DND-41 (cell line): ENCODE measurements around the gene PSRC1.

ENCODE experiments used
- ATAC-seq: fragments of 200-7000 bp; cut with Tn5 transposase; 3 replicates; pipeline ENCODE4 v1.9.1; 2021; ENCODE audit warnings: low read depth; ENCODE audit not compliant: insufficient read depth
- DNase-seq: peaks from one replicate; pipeline ENCODE4 v3.0.0-alpha.2; 2020
- H2AFZ ChIP-seq: 2 replicates; pipeline ENCODE4 v1.6.0; 2012; ENCODE audit warnings: low read depth, low read length
- H3K27ac ChIP-seq: 2 replicates; pipeline ENCODE4 v1.5.1; 2012; ENCODE audit warnings: low read length, inconsistent platforms
- H3K27me3 ChIP-seq: fragments of 200-600 bp; sonication (generic); 2 replicates; pipeline ENCODE4 v1.6.0; 2012; ENCODE audit warnings: low read length, mild to moderate bottlenecking, inconsistent platforms; ENCODE audit not compliant: insufficient read depth, poor library complexity
- H3K36me3 ChIP-seq: 2 replicates; pipeline ENCODE4 v1.5.1; 2012; ENCODE audit warnings: low read length, inconsistent platforms; ENCODE audit not compliant: insufficient read depth
- H3K4me1 ChIP-seq: 2 replicates; pipeline ENCODE4 v1.5.1; 2012; ENCODE audit warnings: mild to moderate bottlenecking, low read length; ENCODE audit not compliant: insufficient read depth
- H3K4me2 ChIP-seq: 2 replicates; pipeline ENCODE4 v1.6.0; 2012; ENCODE audit warnings: mild to moderate bottlenecking, moderate library complexity, low read length, inconsistent platforms; ENCODE audit not compliant: insufficient read depth
- H3K4me3 ChIP-seq, 2 experiments: fragments of 200-600 bp in 1 of 2; shearing (Covaris generic) in 1 of 2; 2 replicates each; pipeline ENCODE4 v1.5.1; 2012 to 2016; ENCODE audit warnings: inconsistent platforms in 2 of 2, low read length in 2 of 2, mild to moderate bottlenecking in 2 of 2, low read depth in 1 of 2, moderate library complexity in 1 of 2
- H3K79me2 ChIP-seq: 2 replicates; pipeline ENCODE4 v1.6.0; 2012; ENCODE audit warnings: low read length, inconsistent platforms; ENCODE audit not compliant: insufficient read depth
- H3K9ac ChIP-seq: 2 replicates; pipeline ENCODE4 v1.6.0; 2012; ENCODE audit warnings: low read depth, mild to moderate bottlenecking, inconsistent platforms, low read length, moderate library complexity
- H3K9me3 ChIP-seq: 2 replicates; pipeline ENCODE4 v1.5.1; 2012; ENCODE audit warnings: low read length, moderate library complexity, mild to moderate bottlenecking, inconsistent platforms; ENCODE audit not compliant: insufficient read depth, severe bottlenecking
- H4K20me1 ChIP-seq: 2 replicates; pipeline ENCODE4 v1.6.0; 2012; ENCODE audit warnings: low read length; ENCODE audit not compliant: insufficient read depth
- CTCF ChIP-seq: IDR thresholded peaks from 2 replicates; pipeline ENCODE4 v1.5.1; 2012; ENCODE audit warnings: borderline replicate concordance, low read length, moderate library complexity, mild to moderate bottlenecking; ENCODE audit not compliant: poor library complexity, severe bottlenecking; ENCODE audit errors: extremely low read depth
- EZH2 ChIP-seq: IDR thresholded peaks from 3 replicates; pipeline ENCODE4 v1.6.1; 2012; ENCODE audit warnings: borderline replicate concordance, low read depth, mild to moderate bottlenecking, moderate library complexity, low read length, inconsistent platforms; ENCODE audit not compliant: severe bottlenecking

The PSRC1 gene

GRCh38 chr1:109243221-109243620, 39.7 kb downstream of the PSRC1 start:
- no peaks in the 10 kb centered on the region for H3K4me1 ChIP-seq
- no peak overlapping the region for H2AFZ ChIP-seq
- DNase-seq (no peak), ATAC-seq (no peak)
- H3K9ac ChIP-seq = no peak overlapping the region
- no peak overlapping the region for H3K27ac ChIP-seq
- TF ChIP-seq EZH2 (no peak), CTCF (no peak)
- H3K4me3 ChIP-seq = no peak overlapping the region
- no peaks in the 10 kb centered on the region for H3K79me2 ChIP-seq
- no peak overlapping the region for H3K4me2 ChIP-seq
- peaks cover 2% of the 10 kb centered on the region; the same call in 1 of the 2 replicates for H4K20me1 ChIP-seq
- H3K36me3 ChIP-seq = peaks cover 16% of the 10 kb centered on the region; the same call in 1 of the 2 replicates
- no peaks in the 10 kb centered on the region for H3K27me3 ChIP-seq
- H3K9me3 ChIP-seq = no peaks in the 10 kb centered on the region

- H3K36me3 ChIP-seq = peaks cover 24% of the 10 kb centered on the region
- no peak overlapping the region for H3K4me2 ChIP-seq
- H3K9me3 ChIP-seq = no peaks in the 10 kb centered on the region
- H2AFZ ChIP-seq = no peak overlapping the region
- TF ChIP-seq CTCF (no peak), EZH2 (no peak)
- no peak overlapping the region for H3K9ac ChIP-seq
- ATAC-seq (no peak), DNase-seq (no peak)
- no peaks in the 10 kb centered on the region for H3K27me3 ChIP-seq
- no peaks in the 10 kb centered on the region for H3K79me2 ChIP-seq
- no peak overlapping the region for H3K27ac ChIP-seq
- peaks cover 2% of the 10 kb centered on the region; the same call in 1 of the 2 replicates for H4K20me1 ChIP-seq
- no peak overlapping the region for H3K4me3 ChIP-seq
- no peaks in the 10 kb centered on the region for H3K4me1 ChIP-seq
These were observed 40.6 kb downstream of the PSRC1 start for GRCh38 chr1:109242387-109242786.

GRCh38 chr1:109241841-109242345, 41.1 kb downstream of the PSRC1 start:
- TF ChIP-seq CTCF = no peak
- Histone ChIP-seq H3K27me3 (no peaks in the 10 kb centered on the region), H2AFZ (no peak overlapping the region), H4K20me1 (peaks cover 2% of the 10 kb centered on the region; the same call in 1 of the 2 replicates), H3K36me3 (peaks cover 29% of the 10 kb centered on the region), H3K9ac (no peak overlapping the region), H3K9me3 (no peaks in the 10 kb centered on the region), H3K4me2 (no peak overlapping the region), H3K4me3 (no peak overlapping the region), H3K4me1 (no peaks in the 10 kb centered on the region), H3K79me2 (no peaks in the 10 kb centered on the region), H3K27ac (no peak overlapping the region)
- ATAC-seq = no peak
- no peak for DNase-seq

GRCh38 chr1:109241344-109241743, 41.6 kb downstream of the PSRC1 start:
- TF ChIP-seq EZH2 (no peak), CTCF (no peak)
- Histone ChIP-seq H3K27ac (no peak overlapping the region), H3K79me2 (no peaks in the 10 kb centered on the region), H2AFZ (no peak overlapping the region), H3K4me1 (no peaks in the 10 kb centered on the region), H3K4me3 (no peak overlapping the region), H3K27me3 (no peaks in the 10 kb centered on the region), H3K4me2 (no peak overlapping the region), H3K9me3 (no peaks in the 10 kb centered on the region), H3K9ac (no peak overlapping the region), H3K36me3 (peaks cover 35% of the 10 kb centered on the region), H4K20me1 (peaks cover 2% of the 10 kb centered on the region; the same call in 1 of the 2 replicates)
- DNase-seq (no peak), ATAC-seq (no peak)
